Adrenal gland (tissue), 5 donors: ENCODE data around the gene CENPL.

Experiments
- POLR2A ChIP-seq, 2 donors: fragments of 450-650 bp; IDR thresholded peaks; one replicate each; pipeline ENCODE4 v1.6.1; 2017; ENCODE audit warnings: antibody characterized with exemption in 2 of 2, mild to moderate bottlenecking in 2 of 2, moderate library complexity in 1 of 2
- TF ChIP-seq, protein P1 (sequence below), 6 experiments: fragments of 450-650 bp in 4 of 6; fragments of 200-600 bp in 2 of 6; sonication (generic) in 1 of 6; IDR thresholded peaks; 1 replicate in 5 of 6; 2 replicates in 1 of 6; pipeline versions ENCODE4 v1.5.1 to v1.8.0; 2016 to 2021; ENCODE audit warnings: antibody characterized with exemption in 6 of 6, mild to moderate bottlenecking in 2 of 6, moderate library complexity in 1 of 6
- donor health status: DM: no; HTN: no; CAD: no.

DNA sequence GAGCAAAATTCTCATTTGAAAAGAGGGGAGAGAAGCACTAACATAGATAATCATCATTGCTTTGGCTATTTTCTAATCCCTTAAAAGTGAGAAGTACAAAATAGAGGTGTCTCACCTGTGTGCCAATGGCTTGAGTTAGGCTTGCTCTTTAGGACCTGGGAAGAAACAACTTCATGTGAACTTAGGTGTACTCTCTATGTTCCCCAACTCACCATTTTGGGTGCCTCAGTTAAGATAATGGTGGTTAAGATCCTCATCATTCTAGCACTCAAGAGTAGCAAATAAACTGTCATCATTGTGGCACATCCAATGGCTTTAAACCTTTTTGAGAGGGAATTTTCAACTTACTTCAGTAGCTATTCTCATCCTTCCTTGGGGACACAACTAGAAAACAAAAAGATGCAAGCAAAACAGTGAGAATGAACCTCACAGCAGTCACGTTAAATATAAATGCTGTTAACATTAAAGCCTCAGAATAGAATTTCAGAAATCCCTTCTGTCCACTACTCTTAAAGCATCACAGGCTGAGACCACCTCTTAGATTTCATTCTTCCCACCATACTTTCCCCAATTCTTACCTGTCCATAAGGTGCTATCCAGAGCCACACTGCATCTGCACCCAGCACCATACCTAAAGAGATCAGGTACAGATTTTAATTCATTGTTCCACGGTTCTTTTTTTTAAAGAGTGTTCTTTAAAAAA lies 41.9 kb upstream of the CENPL start:
- TF ChIP-seq, protein P1, sequence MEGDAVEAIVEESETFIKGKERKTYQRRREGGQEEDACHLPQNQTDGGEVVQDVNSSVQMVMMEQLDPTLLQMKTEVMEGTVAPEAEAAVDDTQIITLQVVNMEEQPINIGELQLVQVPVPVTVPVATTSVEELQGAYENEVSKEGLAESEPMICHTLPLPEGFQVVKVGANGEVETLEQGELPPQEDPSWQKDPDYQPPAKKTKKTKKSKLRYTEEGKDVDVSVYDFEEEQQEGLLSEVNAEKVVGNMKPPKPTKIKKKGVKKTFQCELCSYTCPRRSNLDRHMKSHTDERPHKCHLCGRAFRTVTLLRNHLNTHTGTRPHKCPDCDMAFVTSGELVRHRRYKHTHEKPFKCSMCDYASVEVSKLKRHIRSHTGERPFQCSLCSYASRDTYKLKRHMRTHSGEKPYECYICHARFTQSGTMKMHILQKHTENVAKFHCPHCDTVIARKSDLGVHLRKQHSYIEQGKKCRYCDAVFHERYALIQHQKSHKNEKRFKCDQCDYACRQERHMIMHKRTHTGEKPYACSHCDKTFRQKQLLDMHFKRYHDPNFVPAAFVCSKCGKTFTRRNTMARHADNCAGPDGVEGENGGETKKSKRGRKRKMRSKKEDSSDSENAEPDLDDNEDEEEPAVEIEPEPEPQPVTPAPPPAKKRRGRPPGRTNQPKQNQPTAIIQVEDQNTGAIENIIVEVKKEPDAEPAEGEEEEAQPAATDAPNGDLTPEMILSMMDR (IDR thresholded peaks at IDR 0.05), result no peak
- TF ChIP-seq POLR2A (IDR thresholded peaks at IDR 0.05), result no peak
